Measurements from ENCODE around the gene DNAH10.

The DNAH10 gene

DNA sequence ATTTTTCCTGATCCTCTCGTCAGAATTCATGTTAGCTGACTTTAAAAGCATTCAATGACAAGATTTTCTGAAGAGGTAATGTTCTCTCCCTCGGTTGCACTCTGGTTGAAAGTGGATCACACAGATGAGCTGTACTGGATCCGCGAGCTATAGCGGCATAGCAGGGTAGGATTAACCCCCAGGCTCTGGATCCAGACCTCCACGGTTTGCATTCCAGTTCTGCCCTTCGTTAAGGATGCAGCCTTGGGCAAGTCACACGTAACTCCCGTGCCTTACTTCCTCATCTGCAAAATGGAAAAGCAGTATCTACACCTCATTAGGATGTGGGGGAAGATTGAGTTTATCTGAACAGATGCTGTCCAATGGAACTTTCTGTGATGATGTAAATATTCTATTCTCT, 196.8 kb downstream of the DNAH10 start:
- Histone ChIP-seq H3K27ac (ENCODE audit: low read depth, low read length) (no peak overlapping the region), H3K4me1 (ENCODE audit: control insufficient read depth, insufficient read depth, low read length) (no peaks in the 10 kb centered on the region), H3K36me3 (ENCODE audit: control insufficient read depth, insufficient read depth, low read length) (no peaks in the 10 kb centered on the region), H3K4me3 (ENCODE audit: low read depth, low read length) (no peak overlapping the region), H3K9me3 (ENCODE audit: control insufficient read depth, insufficient read depth, low read depth, low read length) (no peaks in the 10 kb centered on the region), H3K9ac (ENCODE audit: low read length) (no peak overlapping the region), H3K27me3 (ENCODE audit: control insufficient read depth, insufficient read depth, low read length) (peaks cover 85% of the 10 kb centered on the region)

DNA sequence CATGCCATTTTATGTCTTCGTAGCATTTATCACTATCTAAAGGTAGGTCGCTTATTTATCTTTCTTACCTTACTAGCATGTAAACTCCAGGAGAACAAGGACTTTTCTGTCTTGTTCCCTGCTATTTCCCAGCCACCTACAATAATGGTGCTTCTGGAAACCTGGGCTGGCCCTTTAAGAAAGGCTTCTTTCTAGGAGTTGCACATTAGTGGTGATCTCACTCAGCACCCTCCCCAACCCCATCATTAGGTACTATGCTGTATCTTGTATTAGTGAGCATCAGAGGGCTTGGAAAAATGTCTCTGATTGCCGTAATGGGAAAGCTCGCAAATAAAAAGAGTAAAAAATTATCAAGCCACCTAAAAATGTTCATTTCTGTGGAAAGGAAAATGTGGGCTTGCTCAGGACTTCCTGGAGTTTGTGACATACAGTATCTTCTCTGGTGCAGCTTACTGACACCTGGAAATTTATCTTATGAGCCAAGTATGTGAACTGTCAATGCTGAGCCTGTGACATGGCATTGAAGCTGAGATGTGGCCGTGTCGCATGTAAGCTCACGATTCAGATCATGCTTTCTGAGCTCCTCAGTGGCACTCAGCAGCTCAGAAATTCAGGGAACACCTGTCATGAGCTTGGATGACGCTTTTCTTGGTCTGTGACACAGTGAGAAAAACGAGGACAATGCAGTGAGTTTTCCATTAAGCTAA, 198.1 kb downstream of the DNAH10 start:
- Histone ChIP-seq H3K9ac (ENCODE audit: low read length) (no peak overlapping the region), H3K36me3 (ENCODE audit: control insufficient read depth, insufficient read depth, low read length) (no peaks in the 10 kb centered on the region), H3K4me3 (ENCODE audit: low read depth, low read length) (no peak overlapping the region), H3K27ac (ENCODE audit: low read depth, low read length) (no peak overlapping the region), H3K27me3 (ENCODE audit: control insufficient read depth, insufficient read depth, low read length) (peaks cover 90% of the 10 kb centered on the region), H3K4me1 (ENCODE audit: control insufficient read depth, insufficient read depth, low read length) (no peaks in the 10 kb centered on the region), H3K9me3 (ENCODE audit: control insufficient read depth, insufficient read depth, low read depth, low read length) (no peaks in the 10 kb centered on the region)

DNA sequence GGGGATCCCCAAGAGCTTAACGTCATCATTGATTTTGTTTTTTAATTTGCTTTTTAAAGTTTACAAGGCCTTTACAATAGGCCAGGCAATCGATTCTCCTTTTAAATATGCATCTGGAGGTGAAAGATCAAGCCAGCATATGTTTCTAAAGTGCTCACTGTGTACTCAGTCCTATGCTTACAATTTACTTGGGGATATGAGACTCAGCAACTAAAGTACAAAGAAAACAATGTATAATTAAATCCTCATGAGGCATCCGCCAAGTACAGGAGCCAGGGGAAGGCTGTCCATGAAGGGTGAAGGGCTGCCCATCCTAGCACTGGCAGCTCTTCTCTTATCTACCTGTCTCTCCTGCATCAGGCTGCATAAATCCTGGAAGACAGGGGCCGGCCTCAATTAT, 198.8 kb downstream of the DNAH10 start:
- no peaks in the 10 kb centered on the region for H3K9me3 ChIP-seq (ENCODE audit: control insufficient read depth, insufficient read depth, low read depth, low read length)
- H3K4me3 ChIP-seq (ENCODE audit: low read depth, low read length), result no peak overlapping the region
- H3K27ac ChIP-seq (ENCODE audit: low read depth, low read length), result no peak overlapping the region
- peaks cover 90% of the 10 kb centered on the region for H3K27me3 ChIP-seq (ENCODE audit: control insufficient read depth, insufficient read depth, low read length)
- H3K36me3 ChIP-seq (ENCODE audit: control insufficient read depth, insufficient read depth, low read length), result no peaks in the 10 kb centered on the region
- H3K9ac ChIP-seq (ENCODE audit: low read length), result no peak overlapping the region
- H3K4me1 ChIP-seq (ENCODE audit: control insufficient read depth, insufficient read depth, low read length), result no peaks in the 10 kb centered on the region

DNA sequence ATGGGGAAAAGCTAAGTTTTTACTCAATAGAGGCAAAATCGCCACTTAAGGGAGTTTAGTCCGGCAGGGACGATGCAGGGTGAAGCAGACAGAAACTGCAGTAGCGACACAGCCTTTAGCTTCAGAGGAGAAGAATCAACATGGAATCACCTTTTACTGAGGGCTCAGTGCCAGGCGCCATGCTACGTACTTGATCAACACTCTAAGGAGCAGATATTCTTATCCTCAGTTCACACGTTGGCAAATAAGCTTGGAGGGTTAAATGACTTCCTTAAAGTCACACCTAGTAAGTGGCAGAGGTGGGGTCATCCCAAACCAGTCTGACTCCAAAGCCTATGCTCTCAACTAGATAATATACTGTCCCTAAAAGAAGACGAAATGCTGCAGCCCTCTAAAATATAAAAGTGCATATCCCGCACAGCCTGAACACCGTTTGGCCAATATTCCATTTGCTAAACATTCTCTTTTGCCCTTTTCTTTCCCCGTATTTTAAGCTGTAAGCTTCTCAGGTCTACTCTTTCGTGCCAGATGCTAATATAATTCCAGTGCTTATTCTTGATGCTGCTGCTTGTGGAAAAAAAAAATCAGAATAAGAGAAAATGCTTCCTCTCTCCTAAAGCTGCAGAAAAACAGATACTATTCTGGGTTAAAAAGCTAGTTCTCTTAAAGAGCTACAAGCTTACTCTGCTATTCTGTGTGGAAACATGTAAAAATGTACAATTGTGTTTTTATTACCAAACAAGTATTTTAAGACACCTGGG, 199.7 kb downstream of the DNAH10 start:
- no peaks in the 10 kb centered on the region for H3K36me3 ChIP-seq (ENCODE audit: control insufficient read depth, insufficient read depth, low read length)
- H3K4me1 ChIP-seq (ENCODE audit: control insufficient read depth, insufficient read depth, low read length), result no peaks in the 10 kb centered on the region
- H3K9ac ChIP-seq (ENCODE audit: low read length), result no peak overlapping the region
- H3K9me3 ChIP-seq (ENCODE audit: control insufficient read depth, insufficient read depth, low read depth, low read length), result no peaks in the 10 kb centered on the region
- no peak overlapping the region for H3K4me3 ChIP-seq (ENCODE audit: low read depth, low read length)
- H3K27me3 ChIP-seq (ENCODE audit: control insufficient read depth, insufficient read depth, low read length), result peaks cover 90% of the 10 kb centered on the region
- no peak overlapping the region for H3K27ac ChIP-seq (ENCODE audit: low read depth, low read length)

DNA sequence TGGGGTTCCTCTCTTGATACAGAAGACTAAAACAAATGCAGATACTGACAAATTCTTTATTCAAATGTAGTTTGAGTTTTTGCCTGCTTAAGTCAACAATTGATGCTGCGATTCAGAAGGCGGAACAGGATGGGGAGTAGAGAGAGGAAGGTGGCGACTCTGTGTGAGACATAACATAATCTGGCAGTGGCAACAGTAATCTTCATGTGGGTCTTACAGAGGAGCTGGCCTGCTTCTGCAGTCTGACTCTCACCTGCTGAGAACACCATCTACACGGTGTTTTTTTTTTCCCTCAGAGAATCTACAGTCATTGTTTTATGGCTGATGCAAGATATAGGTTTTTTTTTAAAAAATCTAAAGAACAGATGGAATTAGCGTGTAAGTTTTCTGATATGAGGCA, 200.4 kb downstream of the DNAH10 start:
- no peak overlapping the region for H3K27ac ChIP-seq (ENCODE audit: low read depth, low read length)
- no peaks in the 10 kb centered on the region for H3K36me3 ChIP-seq (ENCODE audit: control insufficient read depth, insufficient read depth, low read length)
- no peaks in the 10 kb centered on the region for H3K4me1 ChIP-seq (ENCODE audit: control insufficient read depth, insufficient read depth, low read length)
- H3K9me3 ChIP-seq (ENCODE audit: control insufficient read depth, insufficient read depth, low read depth, low read length), result no peaks in the 10 kb centered on the region
- H3K4me3 ChIP-seq (ENCODE audit: low read depth, low read length), result no peak overlapping the region
- H3K27me3 ChIP-seq (ENCODE audit: control insufficient read depth, insufficient read depth, low read length), result peaks cover 93% of the 10 kb centered on the region
- no peak overlapping the region for H3K9ac ChIP-seq (ENCODE audit: low read length)

DNA sequence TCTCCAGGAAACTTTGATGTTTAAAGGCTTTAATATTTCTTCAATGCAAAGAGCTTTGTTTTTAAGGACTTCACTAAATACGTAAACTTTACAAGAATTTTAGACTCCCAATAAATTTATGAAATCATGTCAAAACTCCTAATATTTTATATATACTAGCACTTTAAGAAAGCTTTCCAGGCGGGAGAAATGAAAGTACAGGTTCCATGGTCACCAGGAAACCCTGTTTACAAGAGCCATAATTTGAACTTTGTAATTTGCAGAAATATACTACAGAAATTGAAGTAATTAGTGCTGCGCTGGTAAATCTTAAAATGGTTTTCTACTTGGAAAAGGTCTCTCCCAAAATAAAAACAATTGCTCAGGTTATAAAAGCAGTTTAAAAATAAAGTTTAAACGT, 201.7 kb downstream of the DNAH10 start:
- Histone ChIP-seq H3K4me3 (ENCODE audit: low read depth, low read length) (no peak overlapping the region), H3K9me3 (ENCODE audit: control insufficient read depth, insufficient read depth, low read depth, low read length) (no peaks in the 10 kb centered on the region), H3K36me3 (ENCODE audit: control insufficient read depth, insufficient read depth, low read length) (no peaks in the 10 kb centered on the region), H3K27ac (ENCODE audit: low read depth, low read length) (no peak overlapping the region), H3K9ac (ENCODE audit: low read length) (no peak overlapping the region), H3K27me3 (ENCODE audit: control insufficient read depth, insufficient read depth, low read length) (peaks cover 99% of the 10 kb centered on the region), H3K4me1 (ENCODE audit: control insufficient read depth, insufficient read depth, low read length) (no peaks in the 10 kb centered on the region)

DNA sequence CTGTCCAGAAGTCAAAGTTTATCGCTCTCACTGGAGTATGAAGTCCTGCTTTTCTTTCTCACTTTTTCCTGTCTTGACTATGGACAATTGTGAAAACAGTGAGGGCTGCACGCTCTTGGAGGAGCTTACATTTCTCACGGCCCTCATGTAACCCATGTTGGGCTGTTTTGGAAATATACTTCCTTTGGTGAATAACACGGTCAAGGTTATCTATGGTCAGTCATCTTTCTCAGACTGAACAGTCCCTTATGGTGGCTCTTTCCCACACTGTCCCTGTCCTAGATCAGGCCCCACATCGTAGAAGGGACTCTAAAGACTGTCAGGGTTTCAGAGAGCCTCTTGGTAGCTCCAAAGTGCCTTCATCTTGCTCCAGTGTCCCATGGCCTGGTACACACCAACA, 203.3 kb downstream of the DNAH10 start:
- H3K27me3 ChIP-seq (ENCODE audit: control insufficient read depth, insufficient read depth, low read length), result peaks cover 100% of the 10 kb centered on the region
- H3K4me1 ChIP-seq (ENCODE audit: control insufficient read depth, insufficient read depth, low read length), result no peaks in the 10 kb centered on the region

DNA sequence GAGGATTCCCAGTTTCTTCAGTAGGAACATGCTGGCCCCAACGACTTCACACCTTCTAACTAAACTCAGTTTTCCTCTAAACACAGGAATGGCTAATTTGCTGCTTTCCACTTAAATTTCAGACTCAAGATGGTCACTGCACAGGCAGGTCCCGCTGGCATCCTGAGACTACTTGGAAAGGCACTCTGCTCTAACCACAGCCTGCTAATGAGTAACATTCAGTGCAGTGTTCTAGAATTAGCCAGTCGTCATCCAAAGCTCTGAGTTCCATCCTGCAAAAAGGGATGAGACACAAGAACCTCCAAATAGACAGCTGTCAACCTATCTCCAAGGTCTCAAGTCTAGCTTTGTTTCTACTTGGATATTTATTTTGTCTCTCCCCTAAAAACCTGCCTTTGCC, 204.5 kb downstream of the DNAH10 start:
- Histone ChIP-seq H3K4me1 (ENCODE audit: control insufficient read depth, insufficient read depth, low read length) (no peaks in the 10 kb centered on the region; the same call in 1 of the 2 replicates), H3K4me3 (ENCODE audit: low read depth, low read length) (no peak overlapping the region), H3K9ac (ENCODE audit: low read length) (no peak overlapping the region), H3K36me3 (ENCODE audit: control insufficient read depth, insufficient read depth, low read length) (no peaks in the 10 kb centered on the region), H3K9me3 (ENCODE audit: control insufficient read depth, insufficient read depth, low read depth, low read length) (no peaks in the 10 kb centered on the region), H3K27ac (ENCODE audit: low read depth, low read length) (no peak overlapping the region), H3K27me3 (ENCODE audit: control insufficient read depth, insufficient read depth, low read length) (peaks cover 100% of the 10 kb centered on the region)

More for the DNA sequence above, 203.3 kb downstream of the DNAH10 start:
- Histone ChIP-seq H3K9me3 (ENCODE audit: control insufficient read depth, insufficient read depth, low read depth, low read length) (no peaks in the 10 kb centered on the region), H3K36me3 (ENCODE audit: control insufficient read depth, insufficient read depth, low read length) (no peaks in the 10 kb centered on the region), H3K9ac (ENCODE audit: low read length) (no peak overlapping the region), H3K4me3 (ENCODE audit: low read depth, low read length) (no peak overlapping the region), H3K27ac (ENCODE audit: low read depth, low read length) (no peak overlapping the region)

DNA sequence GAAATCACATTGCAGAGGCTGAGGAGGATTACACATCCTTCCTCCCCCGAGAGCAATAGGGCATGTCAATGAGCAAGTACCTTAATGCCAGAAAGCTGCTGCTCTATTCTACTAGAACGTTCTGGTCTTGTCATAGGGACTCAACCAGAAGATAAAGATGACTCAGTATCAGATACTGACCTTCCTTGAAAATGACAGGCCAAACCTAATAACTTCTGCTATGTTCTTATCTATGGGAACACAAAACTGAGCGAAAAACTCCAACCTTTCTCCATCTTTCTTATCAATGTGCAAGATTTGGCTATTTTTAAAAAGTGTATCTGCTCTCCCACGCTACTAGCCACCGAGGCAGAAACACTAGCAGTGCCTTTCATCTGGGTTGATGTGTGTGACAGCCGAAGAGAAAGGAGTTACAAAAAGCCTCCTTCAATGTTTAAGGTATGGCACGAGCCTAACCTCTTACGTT, 205.1 kb downstream of the DNAH10 start:
- no peaks in the 10 kb centered on the region for H3K9me3 ChIP-seq (ENCODE audit: control insufficient read depth, insufficient read depth, low read depth, low read length)
- H3K9ac ChIP-seq (ENCODE audit: low read length), result no peak overlapping the region
- peaks cover 96% of the 10 kb centered on the region for H3K27me3 ChIP-seq (ENCODE audit: control insufficient read depth, insufficient read depth, low read length)
- H3K4me3 ChIP-seq (ENCODE audit: low read depth, low read length), result no peak overlapping the region
- H3K4me1 ChIP-seq (ENCODE audit: control insufficient read depth, insufficient read depth, low read length), result no peaks in the 10 kb centered on the region; the same call in 1 of the 2 replicates
- no peaks in the 10 kb centered on the region for H3K36me3 ChIP-seq (ENCODE audit: control insufficient read depth, insufficient read depth, low read length)
- H3K27ac ChIP-seq (ENCODE audit: low read depth, low read length), result no peak overlapping the region

DNA sequence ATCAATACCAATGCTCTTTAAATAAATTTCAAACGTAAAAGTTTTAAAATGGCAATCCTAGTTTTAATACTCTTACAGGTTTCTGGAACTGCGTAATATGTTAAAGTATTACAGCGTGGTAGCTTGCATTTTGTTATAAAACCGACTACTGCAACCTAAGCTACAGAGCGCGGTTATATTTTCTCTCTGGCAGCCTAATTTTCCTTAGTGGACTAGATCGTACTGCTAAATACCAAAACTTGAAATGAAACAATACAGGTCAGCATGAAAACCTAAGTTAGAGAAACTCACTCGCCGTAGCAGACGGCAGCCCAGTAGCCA, 209.3 kb downstream of the DNAH10 start:
- Histone ChIP-seq H3K4me1 (ENCODE audit: control insufficient read depth, insufficient read depth, low read length) (peaks cover 4% of the 10 kb centered on the region), H3K27ac (ENCODE audit: low read depth, low read length) (no peak overlapping the region), H3K27me3 (ENCODE audit: control insufficient read depth, insufficient read depth, low read length) (peaks cover 81% of the 10 kb centered on the region), H3K4me3 (ENCODE audit: low read depth, low read length) (peak overlapping the region; percentile 14), H3K9me3 (ENCODE audit: control insufficient read depth, insufficient read depth, low read depth, low read length) (no peaks in the 10 kb centered on the region), H3K36me3 (ENCODE audit: control insufficient read depth, insufficient read depth, low read length) (peaks cover 3% of the 10 kb centered on the region), H3K9ac (ENCODE audit: low read length) (no peak overlapping the region)

DNA sequence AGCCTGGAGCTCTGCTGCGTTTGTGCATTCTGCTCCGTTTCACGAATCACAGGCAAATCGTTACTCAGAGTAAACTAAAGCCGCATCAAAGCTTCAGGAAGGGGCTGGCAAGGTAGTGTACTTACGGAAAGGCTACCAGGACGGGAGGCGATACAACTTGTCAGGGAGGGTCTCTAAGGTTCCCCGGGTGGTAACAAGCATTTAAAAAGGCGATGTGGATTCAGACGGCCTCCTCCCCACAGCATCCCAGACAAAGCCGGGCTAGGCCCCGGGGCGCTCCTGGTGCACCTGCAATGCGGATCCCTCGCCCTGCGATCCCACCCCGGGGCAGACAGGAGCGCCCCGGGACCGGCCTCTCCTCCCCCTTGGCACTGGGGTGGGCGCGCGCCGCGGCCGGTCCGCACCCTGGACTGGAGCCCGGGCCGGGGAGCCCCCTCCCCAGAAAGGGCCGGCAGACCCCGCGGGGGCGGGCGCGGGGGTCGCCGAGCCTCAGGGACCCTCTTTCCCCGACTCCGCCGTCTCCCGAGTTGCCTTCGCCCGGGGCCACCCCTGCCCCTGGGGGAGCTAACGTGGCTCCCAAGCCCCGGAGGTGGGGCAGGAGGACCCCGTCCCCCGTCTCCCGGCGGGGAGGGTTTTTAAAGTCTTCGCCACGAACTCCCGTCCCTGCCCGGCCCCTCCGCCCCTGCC, 209.8 kb downstream of the DNAH10 start:
- Histone ChIP-seq H3K27ac (ENCODE audit: low read depth, low read length) (no peak overlapping the region), H3K4me3 (ENCODE audit: low read depth, low read length) (peak overlapping the region; percentile 14), H3K9me3 (ENCODE audit: control insufficient read depth, insufficient read depth, low read depth, low read length) (no peaks in the 10 kb centered on the region), H3K36me3 (ENCODE audit: control insufficient read depth, insufficient read depth, low read length) (peaks cover 5% of the 10 kb centered on the region), H3K9ac (ENCODE audit: low read length) (peak overlapping the region; percentile 38), H3K4me1 (ENCODE audit: control insufficient read depth, insufficient read depth, low read length) (peaks cover 4% of the 10 kb centered on the region), H3K27me3 (ENCODE audit: control insufficient read depth, insufficient read depth, low read length) (peaks cover 76% of the 10 kb centered on the region)
